H1 (cell line): Measurements from ENCODE around the gene NAAA.

Source experiments
- CEBPB ChIP-seq: IDR thresholded peaks from 2 replicates; pipeline ENCODE4 v1.6.1; 2012; ENCODE audit warnings: low read depth, low read length
- EZH2 ChIP-seq: fragments of 200-600 bp; sonication (generic); IDR thresholded peaks from 2 replicates; pipeline ENCODE4 v1.7.1; 2012; ENCODE audit warnings: low read depth, mild to moderate bottlenecking, moderate library complexity, low read length, inconsistent platforms; ENCODE audit not compliant: severe bottlenecking
- KDM1A ChIP-seq: fragments of 200-600, 300-600 bp; sonication (generic); IDR thresholded peaks from 2 replicates; pipeline ENCODE4 v1.7.1; 2016; ENCODE audit warnings: mild to moderate bottlenecking, low read length, borderline replicate concordance
- POLR2AphosphoS5 ChIP-seq: IDR thresholded peaks from 2 replicates; pipeline ENCODE4 v1.6.1; 2011; ENCODE audit warnings: low read depth, low read length
- RNF2 ChIP-seq: fragments of 200-900, 300-1000 bp; sonication (generic); IDR thresholded peaks from 2 replicates; pipeline ENCODE4 v1.7.1; 2016; ENCODE audit warnings: borderline replicate concordance, low read depth, mild to moderate bottlenecking, antibody characterized with exemption, low read length; ENCODE audit not compliant: poor library complexity, severe bottlenecking; ENCODE audit errors: missing control alignments
- TEAD4 ChIP-seq: IDR thresholded peaks from 2 replicates; pipeline ENCODE4 v1.6.1; 2012; ENCODE audit warnings: low read depth, low read length, inconsistent platforms, mixed read lengths
- TF ChIP-seq, protein P1 (sequence below), 3 experiments: IDR thresholded peaks; 1 replicate in 2 of 3; 2 replicates in 1 of 3; pipeline versions ENCODE4 v1.5.1 to v1.6.1; 2011; ENCODE audit warnings: low read length in 3 of 3, mild to moderate bottlenecking in 3 of 3, inconsistent platforms in 2 of 3, low read depth in 1 of 3, moderate library complexity in 1 of 3; ENCODE audit not compliant: insufficient read depth in 1 of 3; ENCODE audit errors: control extremely low read depth in 1 of 3

DNA sequence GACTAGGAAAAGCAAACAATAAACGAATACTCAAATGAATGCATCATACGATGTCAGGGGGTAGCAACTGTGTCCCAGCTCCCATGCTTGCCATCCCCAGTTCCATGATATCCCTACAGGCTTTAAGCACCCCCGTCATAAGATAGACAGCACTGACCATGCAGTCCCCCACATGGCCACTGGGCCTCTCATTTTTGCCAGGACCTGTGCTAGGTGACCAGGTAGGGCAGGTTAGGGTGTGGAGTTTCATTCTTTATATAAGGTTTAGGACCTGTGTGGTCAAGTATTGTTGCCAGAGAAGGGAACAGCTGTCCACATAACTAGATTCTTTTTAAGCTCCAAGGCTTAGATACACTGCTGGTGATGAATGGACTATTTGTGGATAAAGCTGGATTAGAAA is 48.3 kb downstream of the NAAA start:
- TF ChIP-seq KDM1A = no peak
- TF ChIP-seq TEAD4 = no peak
- no peak for TF ChIP-seq RNF2
- TF ChIP-seq, protein P1, sequence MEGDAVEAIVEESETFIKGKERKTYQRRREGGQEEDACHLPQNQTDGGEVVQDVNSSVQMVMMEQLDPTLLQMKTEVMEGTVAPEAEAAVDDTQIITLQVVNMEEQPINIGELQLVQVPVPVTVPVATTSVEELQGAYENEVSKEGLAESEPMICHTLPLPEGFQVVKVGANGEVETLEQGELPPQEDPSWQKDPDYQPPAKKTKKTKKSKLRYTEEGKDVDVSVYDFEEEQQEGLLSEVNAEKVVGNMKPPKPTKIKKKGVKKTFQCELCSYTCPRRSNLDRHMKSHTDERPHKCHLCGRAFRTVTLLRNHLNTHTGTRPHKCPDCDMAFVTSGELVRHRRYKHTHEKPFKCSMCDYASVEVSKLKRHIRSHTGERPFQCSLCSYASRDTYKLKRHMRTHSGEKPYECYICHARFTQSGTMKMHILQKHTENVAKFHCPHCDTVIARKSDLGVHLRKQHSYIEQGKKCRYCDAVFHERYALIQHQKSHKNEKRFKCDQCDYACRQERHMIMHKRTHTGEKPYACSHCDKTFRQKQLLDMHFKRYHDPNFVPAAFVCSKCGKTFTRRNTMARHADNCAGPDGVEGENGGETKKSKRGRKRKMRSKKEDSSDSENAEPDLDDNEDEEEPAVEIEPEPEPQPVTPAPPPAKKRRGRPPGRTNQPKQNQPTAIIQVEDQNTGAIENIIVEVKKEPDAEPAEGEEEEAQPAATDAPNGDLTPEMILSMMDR (IDR thresholded peaks at IDR 0.05; ENCODE audit: control extremely low read depth in 1 of 3, insufficient read depth in 1 of 3, low read depth in 1 of 3, low read length in 3 of 3) = peak in 2 of 3 experiments; percentile 58 to 60; a peak in 3 of 4 replicates
- no peak for TF ChIP-seq POLR2AphosphoS5
- TF ChIP-seq CEBPB = no peak
- TF ChIP-seq EZH2 = no peak
